GM23338 (cell line): Measurements from ENCODE around the gene OR2M5. TPM values are rescaled to one million over a fixed set of nuclear protein-coding genes. Genes with fewer than 3 reads are reported as not detected.

ENCODE experiments used
- ATAC-seq: fragments of 200-7000 bp; cut with Tn5 transposase; 3 replicates; pipeline ENCODE4 v1.9.1; 2020
- DNase-seq: peaks from one replicate; pipeline ENCODE4 v3.0.0-alpha.2; 2015; ENCODE audit warnings: low spot score
- H2AFZ ChIP-seq: fragments of 200-600 bp; sonication (generic); 2 replicates; pipeline ENCODE4 v1.8.0; 2016; ENCODE audit warnings: antibody characterized with exemption, mild to moderate bottlenecking, moderate library complexity
- H3F3A ChIP-seq: fragments of 200-600 bp; sonication (generic); replicated peaks from 2 replicates; pipeline ENCODE4 v1.8.0; 2017; ENCODE audit warnings: antibody characterized with exemption, mixed run types, low read depth
- H3K27ac ChIP-seq: fragments of 200-600 bp; sonication (generic); 2 replicates; pipeline ENCODE4 v1.6.1; 2016; ENCODE audit warnings: low read depth
- H3K27me3 ChIP-seq: fragments of 200-600 bp; sonication (generic); 2 replicates; pipeline ENCODE4 v1.8.0; 2016; ENCODE audit warnings: mild to moderate bottlenecking, mixed run types, moderate library complexity; ENCODE audit not compliant: insufficient read depth
- H3K36me3 ChIP-seq: fragments of 200-600 bp; sonication (generic); 2 replicates; pipeline ENCODE4 v1.8.0; 2016; ENCODE audit warnings: mild to moderate bottlenecking; ENCODE audit not compliant: insufficient read depth
- H3K4me1 ChIP-seq: fragments of 200-600 bp; sonication (generic); 2 replicates; pipeline ENCODE4 v1.8.0; 2016; ENCODE audit warnings: mild to moderate bottlenecking, moderate library complexity; ENCODE audit not compliant: insufficient read depth
- H3K4me2 ChIP-seq: fragments of 200-600 bp; sonication (generic); 2 replicates; pipeline ENCODE4 v1.7.1; 2017; ENCODE audit warnings: mixed run types
- H3K4me3 ChIP-seq: fragments of 200-600 bp; sonication (generic); 2 replicates; pipeline ENCODE4 v1.6.1; 2016; ENCODE audit warnings: mixed run types
- H3K79me2 ChIP-seq: fragments of 200-600 bp; sonication (generic); replicated peaks from 2 replicates; pipeline ENCODE4 v1.8.0; 2017; ENCODE audit warnings: mild to moderate bottlenecking; ENCODE audit not compliant: insufficient read depth
- H3K9me2 ChIP-seq: fragments of 200-600 bp; sonication (generic); 2 replicates; pipeline ENCODE4 v1.8.0; 2017; ENCODE audit not compliant: insufficient read depth
- H4K20me1 ChIP-seq: fragments of 200-600 bp; sonication (generic); replicated peaks from 2 replicates; pipeline ENCODE4 v1.8.0; 2017; ENCODE audit warnings: mild to moderate bottlenecking; ENCODE audit not compliant: insufficient read depth
- H3K27ac Mint-ChIP-seq: 2 replicates; pipeline ENCODE4 v1.8.0; 2020; ENCODE audit warnings: inconsistent platforms, mild to moderate bottlenecking, moderate library complexity, mixed read lengths
- H3K27me3 Mint-ChIP-seq: 3 replicates; pipeline ENCODE4 v1.8.0; 2022; ENCODE audit warnings: low read depth, mild to moderate bottlenecking, moderate library complexity, mixed read lengths, inconsistent platforms; ENCODE audit not compliant: insufficient read depth, poor library complexity
- H3K36me3 Mint-ChIP-seq: 3 replicates; pipeline ENCODE4 v1.8.0; 2021; ENCODE audit warnings: low read depth, mild to moderate bottlenecking, inconsistent platforms, moderate library complexity, mixed read lengths
- H3K4me1 Mint-ChIP-seq: 3 replicates; pipeline ENCODE4 v1.8.0; 2020; ENCODE audit warnings: mild to moderate bottlenecking, inconsistent platforms, mixed read lengths
- H3K4me3 Mint-ChIP-seq: 3 replicates; pipeline ENCODE4 v1.8.0; 2021; ENCODE audit warnings: moderate library complexity, mild to moderate bottlenecking, inconsistent platforms, mixed read lengths
- H3K9me3 Mint-ChIP-seq: 3 replicates; pipeline ENCODE4 v1.8.0; 2020; ENCODE audit warnings: moderate library complexity, mild to moderate bottlenecking, inconsistent platforms, mixed read lengths
- CREB1 ChIP-seq: fragments of 250-450 bp; sonication (Bioruptor Pico); IDR thresholded peaks from 2 replicates; pipeline ENCODE4 v1.5.0; 2020; ENCODE audit warnings: low read depth, mild to moderate bottlenecking, moderate library complexity
- CTCF ChIP-seq, 2 experiments: fragments of 200-600 bp in 1 of 2; sonication (generic) in 1 of 2; conservative IDR thresholded peaks; 2 replicates each; pipeline versions ENCODE4 v1.5.1 to v1.6.1; 2016 to 2017; ENCODE audit warnings: antibody characterized with exemption in 2 of 2, low read depth in 2 of 2, mild to moderate bottlenecking in 2 of 2, moderate library complexity in 1 of 2
- REST ChIP-seq: IDR thresholded peaks from one replicate; pipeline ENCODE4 v1.6.1; 2018; ENCODE audit warnings: antibody characterized with exemption; ENCODE audit not compliant: unreplicated experiment
- ZNF462 ChIP-seq: fragments of 250-450 bp; sonication (Bioruptor Pico); IDR thresholded peaks from 2 replicates; pipeline ENCODE4 v1.5.0; 2020; ENCODE audit warnings: mild to moderate bottlenecking, moderate library complexity
- long read RNA-seq: library from polyadenylated mRNA; unstranded; transcript quantifications from one replicate; pipeline ENCODE4 v2.0.0, GENCODE V29; 2020; ENCODE audit not compliant: unreplicated experiment
- polyA plus RNA-seq: library from polyadenylated mRNA; unstranded; fragments of >200 nt; fragmentation: Nextera tagmentation; extraction: Ambion mirVana; gene quantifications from 2 replicates; pipeline ENCODE4 v1.2.1, GENCODE V29; 2016
- total RNA-seq: library from RNA; depleted of rRNA; stranded (reverse); fragments of >200 nt; shearing (Covaris generic); gene quantifications from 2 replicates; pipeline ENCODE4 v1.2.3, GENCODE V29; 2014; rRNA removed
- TF ChIP-seq, protein P1 (sequence below): IDR thresholded peaks from 2 replicates; pipeline ENCODE4 v1.6.1; 2016; ENCODE audit warnings: antibody characterized with exemption

Gene OR2M5
- not detected in 2 replicates for total RNA-seq
- polyA plus RNA-seq: not detected in 2 replicates
- long read RNA-seq: 0 reads

- no peaks in the 10 kb centered on the region for H3K27me3 ChIP-seq
Observed at GRCh38 chr1:248144513-248145198, at the start of gene OR2M5. TSS of gene OR2M5 (plus strand) at chr1:248145148. CDS start at chr1:248145148, 0 bp downstream.

More at GRCh38 chr1:248144513-248145198, at the start of gene OR2M5:
- Mint-ChIP-seq H3K27ac (no peak within 1 kb of the TSS), H3K4me3 (no peak within 1 kb of the TSS), H3K9me3 (peaks cover 99% of the 10 kb centered on the region), H3K4me1 (no peaks in the 10 kb centered on the region), H3K36me3 (peaks cover 34% of the 10 kb centered on the region; the same call in 2 of the 3 replicates), H3K27me3 (peaks cover 6% of the 10 kb centered on the region)
- no peaks in the 10 kb centered on the region for H3F3A ChIP-seq
- DNase-seq (no peak), ATAC-seq (no peak)
- H2AFZ ChIP-seq: no peak within 1 kb of the TSS
- H3K79me2 ChIP-seq: no peaks in the 10 kb centered on the region
- H3K27ac ChIP-seq: no peak within 1 kb of the TSS
- no peaks in the 10 kb centered on the region for H4K20me1 ChIP-seq
- no peaks in the 10 kb centered on the region for H3K4me1 ChIP-seq
- H3K4me2 ChIP-seq: no peak within 1 kb of the TSS
- H3K9me2 ChIP-seq: no peaks in the 10 kb centered on the region
- H3K4me3 ChIP-seq: no peak within 1 kb of the TSS
- TF ChIP-seq, protein P1, sequence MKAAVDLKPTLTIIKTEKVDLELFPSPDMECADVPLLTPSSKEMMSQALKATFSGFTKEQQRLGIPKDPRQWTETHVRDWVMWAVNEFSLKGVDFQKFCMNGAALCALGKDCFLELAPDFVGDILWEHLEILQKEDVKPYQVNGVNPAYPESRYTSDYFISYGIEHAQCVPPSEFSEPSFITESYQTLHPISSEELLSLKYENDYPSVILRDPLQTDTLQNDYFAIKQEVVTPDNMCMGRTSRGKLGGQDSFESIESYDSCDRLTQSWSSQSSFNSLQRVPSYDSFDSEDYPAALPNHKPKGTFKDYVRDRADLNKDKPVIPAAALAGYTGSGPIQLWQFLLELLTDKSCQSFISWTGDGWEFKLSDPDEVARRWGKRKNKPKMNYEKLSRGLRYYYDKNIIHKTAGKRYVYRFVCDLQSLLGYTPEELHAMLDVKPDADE: no peak
- TF ChIP-seq CREB1 (CRISPR knock-in tag): no peak
- no peak for TF ChIP-seq REST
- no peak for TF ChIP-seq CTCF (conservative IDR thresholded peaks at IDR 0.05; ENCODE audit: low read depth in 2 of 2)
- TF ChIP-seq ZNF462 (CRISPR knock-in tag): no peak
- H3K36me3 ChIP-seq: peaks cover 5% of the 10 kb centered on the region; the same call in 1 of the 2 replicates
